Astrocyte of the hippocampus (primary cell): ENCODE measurements around the gene FCMR.
"Not testable (repeated sequence)": the region's sequence is repeated elsewhere in the genome, so short reads cannot be mapped to it uniquely, and the experiment has no call there.

Experiments
- DNase-seq: peaks from one replicate; pipeline ENCODE4 v3.0.0; 2011; ENCODE audit warnings: low read depth, low spot score

The FCMR gene

DNA sequence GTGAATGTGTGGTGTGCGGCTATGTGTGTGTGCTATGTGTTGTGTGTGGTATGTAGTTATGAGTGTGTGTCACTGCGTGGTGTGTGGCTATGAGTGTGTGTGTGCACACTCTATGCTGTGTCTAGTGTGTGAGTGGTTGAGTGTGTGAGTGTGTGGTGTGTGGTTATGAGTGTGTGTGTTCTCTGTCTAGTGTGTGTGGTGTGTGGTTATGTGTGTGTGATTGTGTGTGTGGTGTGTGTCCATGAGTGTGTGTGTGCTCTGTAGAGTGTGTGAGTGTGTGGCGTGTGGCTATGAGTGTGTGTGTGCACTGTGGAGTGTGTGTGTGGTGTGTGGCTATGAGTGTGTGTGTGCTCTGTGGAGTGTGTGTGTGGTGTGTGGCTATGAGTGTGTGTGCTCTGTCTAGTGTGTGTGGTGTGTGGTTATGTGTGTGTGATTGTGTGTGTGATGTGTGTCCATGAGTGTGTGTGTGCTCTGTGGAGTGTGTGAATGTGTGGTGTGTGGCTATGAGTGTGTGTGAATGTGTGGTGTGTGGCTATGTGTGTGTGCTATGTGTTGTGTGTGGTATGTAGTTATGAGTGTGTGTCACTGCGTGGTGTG, 2.3 kb upstream of the FCMR start:
- not testable (repeated sequence) for DNase-seq

DNA sequence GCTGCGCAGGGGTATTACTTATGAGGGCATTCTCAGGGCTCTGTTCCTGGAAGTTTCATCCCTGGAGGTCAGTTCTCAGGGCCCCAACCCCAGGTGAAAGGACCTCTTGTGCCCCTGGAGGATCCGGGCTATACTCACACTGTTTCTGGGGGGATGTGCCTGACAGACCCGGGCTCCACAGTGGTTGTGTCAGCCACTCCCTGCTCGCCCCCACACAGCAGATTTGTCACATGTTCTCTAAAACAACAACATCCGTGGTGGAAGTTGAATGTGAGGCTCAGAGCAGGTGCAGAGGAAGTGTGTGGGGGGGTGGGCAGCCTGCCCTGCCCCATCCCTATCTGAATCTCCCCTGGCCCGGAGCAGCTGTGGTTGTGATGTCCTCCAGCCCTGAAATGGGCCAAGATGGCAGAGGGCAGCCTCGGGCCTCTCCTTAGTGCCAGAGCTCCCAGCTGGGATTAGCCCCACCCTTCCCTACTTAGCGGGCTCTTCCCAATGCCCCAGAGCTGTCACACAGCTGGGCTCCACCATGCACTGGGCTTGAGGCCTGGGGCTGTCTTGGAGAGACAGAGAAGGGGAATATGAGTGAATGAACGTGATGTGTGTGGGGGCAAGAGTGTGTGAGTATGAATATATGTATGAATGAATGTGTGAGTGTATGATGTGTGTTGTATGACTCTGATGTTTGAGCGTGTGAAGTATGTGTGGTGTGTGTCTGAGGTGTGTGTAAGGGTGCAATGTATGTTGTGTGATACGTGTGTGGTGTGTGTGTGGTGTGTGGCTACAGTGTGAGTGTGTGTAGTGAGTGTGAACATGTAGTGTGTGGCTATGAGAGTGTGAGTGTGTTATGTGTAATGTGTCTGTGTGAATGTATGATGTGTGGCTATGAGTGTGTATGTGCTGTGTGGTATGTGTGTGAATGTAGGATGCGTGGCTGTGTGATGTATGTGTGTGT, 1.5 kb upstream of the FCMR start:
- no peak for DNase-seq

DNA sequence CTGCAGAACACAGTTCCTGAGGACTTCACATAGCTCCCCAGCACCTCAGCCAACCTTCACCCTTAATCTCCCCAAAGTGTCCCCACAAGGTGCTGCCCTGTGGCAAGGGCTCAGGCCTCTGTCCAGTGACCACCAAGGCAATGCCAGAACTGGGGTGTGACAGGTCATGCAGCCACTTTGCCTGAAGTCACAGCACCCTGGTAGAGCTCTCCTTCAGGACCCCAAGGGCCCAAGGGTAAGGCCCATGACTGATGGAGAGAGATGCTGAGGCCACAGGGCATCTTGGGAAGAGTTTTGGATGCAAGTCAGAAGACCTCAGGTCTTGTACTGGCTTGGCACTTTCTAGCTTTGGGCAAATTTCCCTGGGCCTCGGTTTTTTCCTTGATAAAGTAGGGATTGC, 783 bp upstream of the FCMR start:
- DNase-seq, result no peak

DNA sequence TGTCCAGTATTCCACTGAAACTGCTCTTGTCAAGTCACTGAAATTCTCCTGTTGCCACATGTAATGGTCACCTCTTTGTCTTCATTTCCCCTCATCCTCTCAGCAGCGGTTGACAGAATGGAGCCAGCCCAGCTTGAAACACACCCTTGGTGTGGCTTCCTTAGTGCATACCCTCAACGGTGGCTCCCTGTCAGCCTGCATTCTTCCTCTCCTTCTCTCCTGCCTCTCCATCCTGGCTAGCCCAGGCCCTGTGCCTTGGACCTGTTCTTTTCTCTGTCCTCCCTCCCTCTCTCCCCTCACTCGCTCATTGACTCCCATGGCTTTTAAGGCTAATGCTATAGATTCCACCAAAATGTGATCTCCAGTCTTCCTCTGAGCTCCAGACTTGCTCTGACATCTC, 3.7 kb downstream of the FCMR start:
- no peak for DNase-seq

DNA sequence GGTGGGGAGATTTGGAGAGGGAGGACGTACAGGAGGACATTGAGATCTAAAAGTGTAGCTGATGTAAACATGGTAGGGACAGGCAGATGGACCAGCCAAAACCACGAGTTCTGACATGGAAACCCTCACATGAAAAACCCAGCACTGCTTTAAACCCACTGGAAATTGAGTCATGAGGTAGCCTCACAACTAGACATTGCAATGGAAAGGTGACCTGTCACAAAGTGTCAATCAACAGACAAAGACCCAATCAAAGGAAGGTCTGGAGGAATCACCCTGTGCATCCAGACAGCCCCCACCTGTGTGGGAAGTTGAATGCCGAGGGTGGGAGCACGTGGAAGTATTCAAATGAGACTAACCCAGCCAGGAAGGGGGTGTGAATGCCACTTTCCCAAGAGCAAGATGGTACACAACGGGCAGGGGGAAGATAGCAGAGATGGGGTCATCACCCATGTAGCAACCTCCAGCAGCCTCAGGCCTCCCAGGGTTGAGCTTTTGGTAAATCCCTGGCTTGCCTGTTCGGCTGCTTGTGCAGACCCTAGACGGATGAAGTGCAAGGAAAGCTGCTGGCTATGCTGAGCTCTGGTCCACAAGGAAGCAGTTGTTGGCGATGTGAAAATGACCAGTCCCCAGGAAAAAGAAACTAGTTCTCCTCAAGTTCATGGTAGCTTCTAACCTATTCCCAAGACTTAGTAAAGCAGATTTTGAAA, 5.6 kb downstream of the FCMR start:
- DNase-seq, result no peak

DNA sequence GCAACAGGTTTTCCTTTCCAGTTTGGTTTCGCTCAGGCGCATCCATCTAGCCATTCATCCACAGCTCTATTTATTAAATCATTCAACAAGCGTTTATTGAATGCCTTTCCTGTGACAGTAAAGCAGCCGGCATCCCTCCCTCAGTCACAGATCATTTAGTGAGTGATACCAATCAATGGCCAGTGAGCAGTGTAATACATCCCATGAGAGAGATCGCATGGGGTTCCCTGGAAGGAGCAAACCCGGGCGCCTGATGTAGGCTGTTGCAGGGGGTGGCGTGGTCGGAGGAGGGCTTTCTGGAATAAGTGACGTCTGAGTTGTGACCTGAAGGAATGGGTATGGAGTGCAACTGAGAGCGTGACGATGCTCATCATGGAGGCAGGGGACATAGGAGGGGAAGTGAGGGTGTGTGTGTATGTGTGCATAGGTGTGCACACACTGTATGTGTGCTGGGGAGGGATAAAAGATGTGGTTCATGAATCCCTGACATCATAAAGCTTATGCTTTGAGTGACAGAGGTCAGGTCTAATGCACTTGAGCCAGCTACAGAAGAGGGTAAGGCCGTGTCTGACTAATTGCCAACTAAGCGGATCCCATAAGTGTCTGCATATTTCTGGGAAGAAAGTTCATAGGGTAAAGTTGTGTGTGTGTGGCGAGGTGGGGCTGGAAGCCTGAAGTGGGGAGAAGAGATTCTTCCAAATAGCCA, 6.6 kb downstream of the FCMR start:
- no peak for DNase-seq

DNA sequence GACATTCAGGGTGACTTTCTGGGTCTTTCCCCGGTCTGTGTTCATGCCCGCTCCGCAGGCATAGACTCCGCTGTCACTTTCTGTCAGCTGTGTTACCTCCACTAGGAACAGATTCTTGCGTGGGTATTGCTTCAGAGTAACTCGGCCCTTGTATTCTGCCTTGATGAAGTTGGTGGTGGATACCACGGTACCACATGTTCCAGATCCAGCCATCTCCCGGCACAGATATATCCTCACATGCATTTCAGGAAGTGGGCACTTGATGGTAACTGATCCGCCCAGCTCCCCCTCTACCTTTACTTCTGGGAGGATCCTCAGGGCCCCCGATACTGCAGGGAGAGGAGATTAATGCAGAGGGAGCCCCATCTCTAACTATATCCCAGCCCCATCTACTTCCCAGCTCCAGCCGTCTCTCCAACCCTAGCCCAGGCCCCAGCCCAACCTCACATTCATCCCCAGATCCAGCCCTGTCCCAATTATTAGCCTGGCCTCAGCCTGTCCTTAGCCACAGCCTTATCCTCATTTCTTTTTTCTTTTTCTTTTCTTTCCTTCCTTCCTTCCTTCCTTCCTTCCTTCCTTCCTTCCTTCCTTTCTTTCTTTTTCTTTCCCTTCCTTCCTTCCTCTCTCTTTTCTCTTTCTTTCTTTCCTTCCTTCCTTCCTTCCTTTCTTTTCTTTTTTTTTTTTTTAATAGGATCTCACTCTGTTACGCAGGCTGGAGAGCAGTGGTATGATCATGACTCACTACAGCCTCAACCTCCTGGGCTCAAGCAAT, 7.8 kb downstream of the FCMR start:
- no peak for DNase-seq

DNA sequence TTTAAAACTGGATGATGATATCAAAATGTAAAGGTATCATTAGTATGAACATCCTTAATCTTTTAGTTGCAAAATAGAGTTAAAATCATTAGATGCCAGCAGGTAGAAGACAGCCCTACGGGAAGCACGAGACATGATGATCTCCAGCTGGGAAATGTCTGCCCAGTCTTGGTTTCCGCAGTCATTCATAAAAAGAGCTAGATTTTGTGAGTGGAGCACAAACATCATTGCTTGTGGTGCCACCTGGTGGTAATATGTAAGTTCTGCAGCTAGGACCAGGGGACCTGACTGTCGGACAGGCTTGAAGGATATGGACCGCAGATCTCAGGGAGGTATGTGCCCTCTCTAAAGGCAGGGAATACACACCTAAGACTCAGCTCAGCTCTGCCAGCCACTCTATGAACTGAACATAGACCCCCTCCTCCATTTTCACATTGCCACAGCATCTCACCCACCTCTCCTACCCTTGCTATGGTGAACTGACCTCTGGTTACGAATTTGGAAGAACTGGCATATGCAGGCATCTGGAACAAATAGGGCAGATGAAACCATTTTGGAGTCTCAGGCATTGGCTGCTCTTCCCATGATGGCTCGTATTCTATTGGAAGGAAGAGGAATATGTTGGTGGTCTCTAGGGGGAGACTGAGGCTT, 9.2 kb downstream of the FCMR start:
- peak; percentile 86 for DNase-seq

DNA sequence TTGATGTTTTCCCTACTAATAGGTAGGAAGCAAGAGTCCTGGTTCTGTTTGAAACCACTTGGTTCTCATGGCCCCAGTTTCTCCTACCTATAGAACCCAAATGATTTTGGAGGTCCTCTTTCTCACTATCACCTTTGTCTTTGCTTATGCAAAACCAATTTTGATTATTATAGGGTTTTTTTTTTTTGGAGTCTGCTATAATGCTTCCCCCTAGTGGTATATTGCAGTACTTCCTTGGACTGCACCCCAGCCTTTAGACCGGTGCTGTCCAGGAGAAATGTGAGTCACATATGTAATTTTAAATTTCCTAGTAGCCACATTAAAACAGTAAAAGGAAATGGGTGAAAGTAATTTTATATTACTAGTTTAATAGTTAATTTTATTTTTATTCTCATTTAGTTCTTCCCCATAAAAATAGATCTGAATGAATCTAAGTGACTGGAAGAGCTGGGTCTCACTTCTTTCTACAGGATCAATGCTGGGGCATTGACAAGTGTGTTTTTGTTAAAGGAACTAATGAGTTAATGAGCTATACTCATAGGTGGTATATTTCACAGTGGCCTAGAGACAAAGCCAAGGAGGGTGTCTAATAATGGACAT, 10.6 kb downstream of the FCMR start:
- peak; percentile 80 for DNase-seq

DNA sequence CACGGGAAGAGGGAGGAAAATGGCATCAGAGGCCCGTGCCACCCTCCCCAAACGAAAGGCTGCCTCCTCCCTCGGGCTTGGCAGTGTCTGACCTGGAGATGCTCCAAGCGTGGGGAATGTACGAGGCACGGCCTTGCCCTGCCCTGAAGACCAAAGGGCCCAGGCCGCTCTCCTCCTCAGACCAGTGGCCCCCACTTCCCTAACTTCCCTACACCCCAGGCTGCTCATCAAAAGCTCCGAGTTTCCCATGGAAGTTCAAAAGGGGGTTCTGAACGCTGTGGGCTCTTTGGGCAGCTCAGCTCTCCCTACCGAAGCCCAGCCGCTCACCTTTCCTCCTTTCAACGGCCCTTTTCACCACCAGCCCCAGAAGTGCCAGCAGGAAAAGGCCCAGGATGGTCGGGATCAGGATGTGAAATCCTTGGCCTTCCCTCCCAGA, 11.8 kb downstream of the FCMR start:
- no peak for DNase-seq

DNA sequence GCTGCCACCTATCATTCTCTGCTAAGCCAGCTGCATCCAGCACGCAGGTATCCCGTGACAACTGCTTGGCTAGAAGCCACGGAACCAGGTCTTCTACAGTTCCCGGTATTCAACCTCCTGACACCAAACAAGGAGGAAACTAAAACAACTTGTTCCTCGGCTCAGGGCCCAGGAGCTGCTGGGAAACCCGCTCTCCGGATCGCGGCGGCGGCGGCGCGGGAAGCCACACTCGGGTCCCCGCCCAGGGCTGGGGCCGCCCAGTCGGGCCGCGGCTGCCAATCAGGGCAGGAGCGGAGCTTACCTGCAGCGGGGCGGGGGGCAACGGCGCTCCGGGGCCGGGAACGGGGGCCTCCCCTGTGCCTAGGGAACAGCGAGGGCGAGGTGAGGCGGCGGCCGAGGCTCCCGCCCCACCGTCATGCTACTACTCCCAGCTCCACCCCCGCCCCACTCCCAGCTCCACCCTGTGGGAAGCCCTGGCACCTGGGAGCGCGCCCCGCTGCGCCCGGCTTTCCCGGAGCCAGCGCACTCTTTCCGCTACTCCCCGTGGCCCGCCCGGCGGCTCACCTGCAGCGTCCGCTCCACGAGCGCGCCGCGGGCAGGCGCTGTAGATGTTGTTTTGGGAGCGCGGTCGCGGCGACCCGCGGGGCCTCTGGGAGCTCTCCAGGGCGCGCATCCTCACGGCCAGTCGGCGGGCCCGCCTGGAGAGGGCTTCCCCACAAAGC, 12.4 kb downstream of the FCMR start:
- DNase-seq, result peak; percentile 44

DNA sequence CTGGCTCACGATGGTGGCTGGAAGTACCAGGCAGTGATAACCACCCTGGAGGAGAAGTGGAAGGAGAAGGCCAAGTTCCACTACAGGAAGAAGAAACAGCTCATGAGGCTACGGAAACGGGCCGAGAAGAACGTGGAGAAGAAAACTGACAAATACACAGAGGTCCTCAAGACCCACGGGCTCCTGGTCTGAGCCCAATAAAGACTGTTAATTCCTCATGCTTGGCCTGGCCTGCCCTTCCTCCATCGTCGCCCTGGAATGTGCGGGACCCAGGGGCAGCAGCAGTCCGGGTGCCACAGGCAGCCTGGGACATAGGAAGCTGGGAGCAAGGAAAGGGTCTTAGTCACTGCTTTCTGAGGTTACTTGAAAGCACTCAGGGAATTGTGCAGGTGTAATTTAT, 13.7 kb downstream of the FCMR start:
- no peak for DNase-seq

DNA sequence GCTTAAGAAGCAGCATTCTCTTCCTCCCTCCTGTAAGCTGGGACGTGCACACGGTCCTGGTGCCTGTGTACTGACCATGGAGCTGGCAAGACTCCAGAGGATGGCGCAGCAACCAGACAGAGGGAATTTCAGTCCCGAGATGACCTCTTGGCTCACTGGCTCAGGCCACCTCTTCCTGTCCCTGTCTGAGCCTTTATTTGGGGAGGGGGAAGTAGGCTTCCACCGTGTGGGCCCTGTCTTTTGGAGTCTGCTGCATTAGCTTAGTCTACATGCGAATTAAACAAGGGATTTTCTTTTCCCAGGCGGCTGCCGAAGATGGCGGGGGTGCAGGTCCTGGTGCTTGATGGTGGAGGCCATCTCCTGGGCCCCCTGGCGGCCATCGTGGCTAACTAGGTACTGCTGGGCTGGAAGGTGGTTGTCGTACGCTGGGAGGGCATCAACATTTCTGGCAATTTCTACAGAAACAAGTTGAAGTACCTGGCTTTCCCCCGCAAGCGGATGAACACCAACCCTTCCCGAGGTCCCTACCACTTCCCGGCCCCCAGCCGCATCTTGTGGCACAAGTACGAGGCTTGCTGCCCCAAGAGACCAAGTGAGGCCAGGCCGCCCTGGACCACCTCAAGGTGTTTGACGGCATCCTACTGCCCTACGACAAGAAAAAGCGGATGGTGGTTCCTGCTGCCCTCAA, 14.3 kb downstream of the FCMR start:
- no peak for DNase-seq

DNA sequence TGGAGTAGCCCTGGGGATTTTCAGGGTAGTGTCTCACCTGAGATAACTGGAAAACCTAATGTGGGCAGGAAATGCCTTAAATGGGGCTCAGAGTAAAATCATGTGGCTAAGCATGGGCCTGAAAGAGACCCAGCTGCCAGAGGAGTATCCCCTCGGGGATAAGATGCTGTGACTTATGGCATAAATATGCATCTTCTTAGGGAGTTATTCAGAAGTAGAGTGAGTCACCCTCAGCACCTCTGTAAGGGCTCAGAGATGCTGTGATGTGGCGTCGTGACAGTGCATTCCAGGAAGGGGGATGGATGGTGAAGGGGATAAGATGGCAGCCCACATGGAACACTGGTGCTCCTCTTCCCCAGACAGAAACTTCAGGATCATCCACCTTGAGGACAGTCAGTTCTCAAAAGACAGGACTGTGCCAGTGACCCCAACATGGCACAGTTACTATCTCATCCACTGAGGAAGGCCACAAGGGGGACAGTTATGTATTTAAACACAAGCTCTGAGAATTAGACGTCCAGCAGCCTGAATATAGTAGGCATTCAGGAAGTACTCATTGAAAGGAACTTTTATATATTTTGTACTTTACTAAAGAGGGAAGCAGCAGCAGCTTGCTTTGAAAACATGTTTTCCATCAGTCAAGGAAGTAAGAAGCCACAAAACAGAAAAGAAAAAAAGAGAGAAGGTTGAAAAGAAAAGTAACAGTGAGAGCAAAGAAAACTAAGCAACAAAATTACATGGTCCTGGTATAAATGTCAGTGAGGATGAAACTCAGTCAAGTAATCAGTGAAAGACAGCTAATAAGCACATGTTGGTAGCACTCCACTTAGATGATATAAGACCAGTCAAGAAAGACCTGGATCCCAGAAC, 16.2 kb downstream of the FCMR start:
- peak; percentile 75 for DNase-seq

DNA sequence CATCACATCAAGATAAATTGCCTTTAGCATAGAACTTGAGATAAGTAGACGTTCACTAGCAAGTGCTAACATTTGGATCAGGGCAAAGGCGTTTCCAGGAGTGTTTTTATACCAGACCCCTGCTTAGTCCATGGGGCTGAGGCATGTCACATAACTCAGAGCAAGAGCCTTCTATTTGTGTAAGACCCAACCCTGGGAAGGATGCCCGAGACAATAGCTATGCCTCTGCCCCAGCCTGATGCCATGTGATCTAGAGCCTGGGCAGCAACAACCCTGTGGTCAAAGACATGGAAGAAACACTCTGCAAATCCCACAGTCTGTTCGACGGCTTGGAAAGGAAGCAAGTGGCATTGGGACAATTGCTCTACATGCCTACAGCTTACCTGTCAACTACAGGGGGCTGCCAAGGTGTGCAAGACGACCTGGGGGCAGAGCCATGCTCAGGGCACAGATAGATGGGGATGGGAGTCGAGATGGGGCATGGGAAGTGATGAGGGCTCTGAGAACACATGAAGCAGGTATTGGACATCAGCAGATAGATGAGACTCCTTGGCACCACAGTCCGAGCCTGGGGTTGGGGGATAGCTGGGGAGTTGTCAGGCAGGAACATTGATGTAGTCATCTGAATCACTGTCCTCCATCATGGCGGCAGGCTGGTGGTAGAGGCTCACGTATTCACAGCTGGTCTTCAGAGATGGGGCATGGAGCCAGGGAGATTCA, 17.2 kb downstream of the FCMR start:
- no peak for DNase-seq

DNA sequence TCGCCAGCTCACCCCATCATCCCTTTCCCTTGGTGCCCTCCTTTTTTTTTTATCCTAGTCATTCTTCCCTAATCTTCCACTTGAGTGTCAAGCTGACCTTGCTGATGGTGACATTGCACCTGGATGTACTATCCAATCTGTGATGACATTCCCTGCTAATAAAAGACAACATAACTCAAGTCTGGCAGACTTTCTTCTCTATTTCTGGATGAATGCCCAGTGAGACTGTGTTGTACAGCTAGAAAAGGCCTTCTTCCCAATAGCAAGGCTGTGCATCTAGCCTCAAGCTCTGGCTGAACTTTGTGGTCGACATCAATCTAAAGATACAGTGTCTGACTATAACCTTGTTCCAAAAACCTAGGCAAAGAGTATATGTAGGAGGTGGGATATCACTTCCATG, 18.1 kb downstream of the FCMR start:
- DNase-seq, result no peak

DNA sequence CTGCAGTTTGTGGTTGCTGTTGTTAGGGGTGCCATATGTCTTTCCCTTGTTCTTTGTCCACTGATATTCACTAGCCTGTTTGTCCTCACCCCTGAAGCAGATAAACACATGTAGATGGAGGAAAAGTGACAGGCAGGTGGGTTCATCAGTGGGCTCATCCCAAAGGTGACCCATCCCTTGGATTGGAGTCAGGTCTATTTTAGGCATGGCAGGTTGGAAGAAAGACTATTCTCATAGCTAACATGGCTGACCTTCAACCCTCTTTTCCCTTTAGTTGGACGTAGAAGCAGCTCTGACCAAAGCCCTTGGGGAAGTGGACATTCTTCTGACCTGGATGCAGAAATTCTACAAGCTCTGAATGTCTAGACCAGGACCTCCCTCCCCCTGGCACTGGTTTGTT, 19.0 kb downstream of the FCMR start:
- no peak for DNase-seq
